ENCODE data around the gene GJC2. TPM values are rescaled to one million over a fixed set of nuclear protein-coding genes. Genes with fewer than 3 reads are reported as not detected.

GJC2 gene
- total and polyA plus RNA-seq, 10 of the 15 experiments (the other 5 are each of a cell fraction or from before 2014, with no cell fraction given), result 0.04 to 0.44 (median 0.07) TPM; not detected in 4

- Histone ChIP-seq H3K27me3 (replicated peaks in 1 of 2; ENCODE audit: control insufficient read depth in 2 of 2, insufficient read depth in 2 of 2, low read length in 1 of 2) (no peaks in the 10 kb centered on the region; a peak in 2 of 4 replicates), H3K9me3 (replicated peaks; ENCODE audit: control insufficient read depth, insufficient read depth, low read length) (no peaks in the 10 kb centered on the region), H3K27ac (ENCODE audit: control insufficient read depth, insufficient read depth) (no peak overlapping the region), H3K9ac (ENCODE audit: control insufficient read depth, insufficient read depth, low read length) (no peak overlapping the region), H3K4me3 (no peak overlapping the region), H3K4me2 (ENCODE audit: control insufficient read depth, insufficient read depth) (no peak overlapping the region), H4K20me1 (ENCODE audit: control insufficient read depth, insufficient read depth) (no peaks in the 10 kb centered on the region), H3K4me1 (ENCODE audit: control insufficient read depth, insufficient read depth, low read length) (no peaks in the 10 kb centered on the region), H3K79me2 (ENCODE audit: control insufficient read depth, insufficient read depth, low read length) (no peaks in the 10 kb centered on the region), H2AFZ (ENCODE audit: control insufficient read depth, low read depth, low read length) (no peak overlapping the region), H3K36me3 (ENCODE audit: control insufficient read depth in 2 of 2, insufficient read depth in 2 of 2, low read length in 1 of 2) (no peaks in the 10 kb centered on the region)
- DNase-seq (ENCODE audit: low read depth, low spot score), result no peak
- no peak for ATAC-seq
- intact Hi-C loops (cut with micrococcal nuclease; ENCODE audit: unreplicated experiment) (loop anchor here (2.0 to 5.0 kb wide), 3 partner anchors 326 to 383 kb away; a partner anchor contains a TSS), in situ Hi-C loops (cut with MboI) (no loop called here)
- no peak for FAIRE-seq
- BruUV-seq (replicated peaks), result no TSS peak
- POLR2A ChIA-PET, result no interaction called here
- RAD21 ChIA-PET (ENCODE audit: unreplicated experiment), result interaction anchor here (1.1 to 2.8 kb wide), 2 partner anchors 35 to 382 kb away, joined by 4 to 27 read pairs; partner anchors contain the start of gene IBA57
- no peak for TF ChIP-seq ZNF217 (IDR thresholded peaks at IDR 0.05)
- TF ChIP-seq ZNF384 (IDR thresholded peaks at IDR 0.05; ENCODE audit: borderline replicate concordance, low read depth, low read length), result no peak
- no peak for TF ChIP-seq BCL3 (IDR thresholded peaks at IDR 0.05; ENCODE audit: borderline replicate concordance, insufficient read depth, low read depth, low read length, poor library complexity, severe bottlenecking)
- TF ChIP-seq, protein P1, sequence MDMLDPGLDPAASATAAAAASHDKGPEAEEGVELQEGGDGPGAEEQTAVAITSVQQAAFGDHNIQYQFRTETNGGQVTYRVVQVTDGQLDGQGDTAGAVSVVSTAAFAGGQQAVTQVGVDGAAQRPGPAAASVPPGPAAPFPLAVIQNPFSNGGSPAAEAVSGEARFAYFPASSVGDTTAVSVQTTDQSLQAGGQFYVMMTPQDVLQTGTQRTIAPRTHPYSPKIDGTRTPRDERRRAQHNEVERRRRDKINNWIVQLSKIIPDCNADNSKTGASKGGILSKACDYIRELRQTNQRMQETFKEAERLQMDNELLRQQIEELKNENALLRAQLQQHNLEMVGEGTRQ (IDR thresholded peaks at IDR 0.05; ENCODE audit: borderline replicate concordance, low read depth, low read length), result no peak
- TF ChIP-seq IKZF1 (conservative IDR thresholded peaks at IDR 0.05), result no peak
- TF ChIP-seq POLR2A (IDR thresholded peaks at IDR 0.05; ENCODE audit: low read depth, low read length), result no peak
- no peak for TF ChIP-seq NFYB (IDR thresholded peaks at IDR 0.05; ENCODE audit: insufficient read depth, low read depth, low read length)
- TF ChIP-seq ZNF687 (IDR thresholded peaks at IDR 0.05), result no peak
- CTCF ChIA-PET, result interaction anchor here (1.0 to 5.2 kb wide), 6 partner anchors 10 to 55 kb away, joined by 3 to 63 read pairs (median 6); partner anchors contain the start of genes ARF1 and IBA57
- 42% methylated on average over 2 of the region's 2 CpGs for WGBS (ENCODE audit: insufficient coverage, insufficient replicate concordance, low lambda C conversion rate, missing lambda C conversion rate)
- SMC1A ChIA-PET (ENCODE audit: uncharacterized antibody, unreplicated experiment), result interaction anchor here (1.4 to 3.0 kb wide), 2 partner anchors 9 to 34 kb away, joined by 3 to 32 read pairs; partner anchors contain the start of gene IBA57
These were observed 18.0 kb upstream of the GJC2 start for GRCh38 chr1:228131766-228132165.
